Mesenchymal stem cell (in vitro differentiated cells and primary cell): Measurements from ENCODE around the gene CCDC116.

ENCODE experiments used
- DNase-seq: peaks from one replicate; pipeline ENCODE4 v3.0.0-alpha.2; 2013
- H2AFZ ChIP-seq: one replicate; pipeline ENCODE4 v1.6.1; 2013; ENCODE audit warnings: low read depth, mild to moderate bottlenecking, control low read depth, inconsistent platforms, low read length, moderate library complexity
- H2AK5ac ChIP-seq: 2 replicates; pipeline ENCODE4 v1.6.1; 2013; ENCODE audit warnings: low read length, moderate library complexity, mild to moderate bottlenecking, inconsistent platforms; ENCODE audit not compliant: severe bottlenecking
- H2BK120ac ChIP-seq: one replicate; pipeline ENCODE4 v1.6.1; 2013; ENCODE audit warnings: low read depth, mild to moderate bottlenecking, inconsistent platforms, low read length, moderate library complexity
- H2BK12ac ChIP-seq, 2 experiments: one replicate each; pipeline ENCODE4 v1.6.1; 2013; ENCODE audit warnings: inconsistent platforms in 2 of 2, low read length in 2 of 2, mild to moderate bottlenecking in 2 of 2, moderate library complexity in 2 of 2, control low read depth in 1 of 2
- H2BK15ac ChIP-seq: one replicate; pipeline ENCODE4 v1.6.1; 2013; ENCODE audit warnings: mild to moderate bottlenecking, low read depth, inconsistent platforms; ENCODE audit not compliant: poor library complexity, severe bottlenecking
- H2BK5ac ChIP-seq: 2 replicates; pipeline ENCODE4 v1.6.1; 2013; ENCODE audit warnings: low read depth, mild to moderate bottlenecking, low read length, control low read depth, inconsistent platforms; ENCODE audit not compliant: poor library complexity, severe bottlenecking
- H3K14ac ChIP-seq, 2 experiments: one replicate each; pipeline ENCODE4 v1.6.1; 2013; ENCODE audit warnings: inconsistent platforms in 2 of 2, low read length in 2 of 2, control low read depth in 1 of 2, mild to moderate bottlenecking in 1 of 2, moderate library complexity in 1 of 2
- H3K18ac ChIP-seq, 2 experiments: one replicate each; pipeline ENCODE4 v1.6.1; 2013; ENCODE audit warnings: inconsistent platforms in 2 of 2, low read length in 2 of 2, control low read depth in 1 of 2, low read depth in 1 of 2, mild to moderate bottlenecking in 1 of 2
- H3K23ac ChIP-seq, 2 experiments: one replicate each; pipeline ENCODE4 v1.6.1; 2013; ENCODE audit warnings: inconsistent platforms in 2 of 2, low read length in 2 of 2, mild to moderate bottlenecking in 2 of 2, moderate library complexity in 2 of 2, control low read depth in 1 of 2
- H3K27ac ChIP-seq: 2 replicates; pipeline ENCODE4 v1.5.1; 2013; ENCODE audit warnings: mild to moderate bottlenecking, moderate library complexity, low read length, control low read depth, inconsistent platforms; ENCODE audit not compliant: poor library complexity, severe bottlenecking
- H3K27me3 ChIP-seq, 2 experiments: 2 replicates each; pipeline versions ENCODE4 v1.6.1 to v1.7.0; 2013; ENCODE audit warnings: low read length in 2 of 2, mild to moderate bottlenecking in 2 of 2, moderate library complexity in 2 of 2, control low read depth in 1 of 2, inconsistent platforms in 1 of 2; ENCODE audit not compliant: control insufficient read depth in 1 of 2, insufficient read depth in 1 of 2
- H3K36me3 ChIP-seq, 2 experiments: 2 replicates each; pipeline versions ENCODE4 v1.6.1 to v1.7.0; 2013; ENCODE audit warnings: low read length in 2 of 2, control low read depth in 1 of 2, inconsistent platforms in 1 of 2, low read depth in 1 of 2, mild to moderate bottlenecking in 1 of 2; ENCODE audit not compliant: insufficient read depth in 2 of 2, control insufficient read depth in 1 of 2
- H3K4ac ChIP-seq, 2 experiments: one replicate each; pipeline ENCODE4 v1.6.1; 2013; ENCODE audit warnings: inconsistent platforms in 2 of 2, low read length in 2 of 2, mild to moderate bottlenecking in 2 of 2, moderate library complexity in 2 of 2, control low read depth in 1 of 2, low read depth in 1 of 2
- H3K4me1 ChIP-seq: 2 replicates; pipeline ENCODE4 v1.6.1; 2013; ENCODE audit warnings: low read depth, low read length, control low read depth; ENCODE audit not compliant: control insufficient read depth, insufficient read depth
- H3K4me2 ChIP-seq: 2 replicates; pipeline ENCODE4 v1.6.1; 2013; ENCODE audit warnings: low read length, mild to moderate bottlenecking, inconsistent platforms; ENCODE audit not compliant: poor library complexity, severe bottlenecking
- H3K4me3 ChIP-seq, 2 experiments: 2 replicates each; pipeline versions ENCODE4 v1.5.1 to v1.7.0; 2013; ENCODE audit warnings: low read length in 2 of 2, mild to moderate bottlenecking in 2 of 2, control low read depth in 1 of 2, low read depth in 1 of 2; ENCODE audit not compliant: insufficient read depth in 1 of 2
- H3K79me1 ChIP-seq: replicated peaks from 2 replicates; pipeline ENCODE4 v1.6.1; 2013; ENCODE audit warnings: mild to moderate bottlenecking, control low read depth, low read length, inconsistent platforms; ENCODE audit not compliant: poor library complexity, severe bottlenecking
- H3K9ac ChIP-seq: 2 replicates; pipeline ENCODE4 v1.7.0; 2013; ENCODE audit warnings: mild to moderate bottlenecking, low read length, moderate library complexity
- H3K9me3 ChIP-seq: 2 replicates; pipeline ENCODE4 v1.7.0; 2013; ENCODE audit warnings: mild to moderate bottlenecking, low read length; ENCODE audit not compliant: control insufficient read depth
- H4K8ac ChIP-seq: one replicate; pipeline ENCODE4 v1.6.1; 2013; ENCODE audit warnings: inconsistent platforms, mild to moderate bottlenecking, low read length, moderate library complexity
- H4K91ac ChIP-seq: one replicate; pipeline ENCODE4 v1.6.1; 2013; ENCODE audit warnings: mild to moderate bottlenecking, low read length, inconsistent platforms
- WGBS: methylation state at CpG from one replicate; pipeline ENCODE4 v1.1.7; 2013; ENCODE audit warnings: mixed read lengths; 5-methylcytosine and 5-hydroxymethylcytosine counted together

Gene CCDC116

GRCh38 chr22:21681566-21682370 is 49.2 kb downstream of the CCDC116 start:
- H3K9ac ChIP-seq, result no peak overlapping the region
- H4K91ac ChIP-seq, result no peak overlapping the region
- peaks cover 2% of the 10 kb centered on the region for H3K79me1 ChIP-seq
- 94% methylated on average over 24 of the region's 24 CpGs for WGBS
- H3K9me3 ChIP-seq, result no peaks in the 10 kb centered on the region
- H3K27ac ChIP-seq, result no peak overlapping the region
- no peak overlapping the region for H2AK5ac ChIP-seq
- no peak overlapping the region for H3K4ac ChIP-seq
- H2BK15ac ChIP-seq, result no peak overlapping the region
- H4K8ac ChIP-seq, result no peak overlapping the region
- no peak overlapping the region for H2AFZ ChIP-seq
- H3K14ac ChIP-seq, result no peak overlapping the region
- H2BK5ac ChIP-seq, result no peak overlapping the region
- H3K18ac ChIP-seq, result no peak overlapping the region
- H3K4me3 ChIP-seq, result no peak overlapping the region
- peaks cover 53 to 55% of the 10 kb centered on the region in 2 experiments for H3K36me3 ChIP-seq
- no peak for DNase-seq
- H3K4me1 ChIP-seq, result peaks cover 21% of the 10 kb centered on the region
- no peak overlapping the region for H3K4me2 ChIP-seq
- H3K23ac ChIP-seq, result no peak overlapping the region
- no peaks in the 10 kb centered on the region for H3K27me3 ChIP-seq
- no peak overlapping the region for H2BK12ac ChIP-seq
- no peak overlapping the region for H2BK120ac ChIP-seq

- H3K9me3 ChIP-seq, result no peaks in the 10 kb centered on the region
- 96% methylated on average over 20 of the region's 20 CpGs for WGBS
These were observed 50.0 kb downstream of the CCDC116 start for GRCh38 chr22:21682385-21683175.

GRCh38 chr22:21683401-21683811 is 50.8 kb downstream of the CCDC116 start:
- H3K36me3 ChIP-seq, result peaks cover 68 to 70% of the 10 kb centered on the region in 2 experiments
- no peak overlapping the region for H4K8ac ChIP-seq
- no peak overlapping the region for H3K27ac ChIP-seq
- 96% methylated on average over 7 of the region's 7 CpGs for WGBS
- peaks cover 15% of the 10 kb centered on the region for H3K4me1 ChIP-seq
- H3K27me3 ChIP-seq, result no peaks in the 10 kb centered on the region
- no peak overlapping the region for H2AK5ac ChIP-seq
- H3K4me3 ChIP-seq, result no peak overlapping the region
- H4K91ac ChIP-seq, result no peak overlapping the region
- no peak for DNase-seq
- H2BK120ac ChIP-seq, result no peak overlapping the region
- H2BK5ac ChIP-seq, result no peak overlapping the region
- H2BK15ac ChIP-seq, result no peak overlapping the region
- no peak overlapping the region for H3K14ac ChIP-seq
- H3K9me3 ChIP-seq, result no peaks in the 10 kb centered on the region
- H3K9ac ChIP-seq, result no peak overlapping the region
- H3K79me1 ChIP-seq, result no peaks in the 10 kb centered on the region
- H3K4me2 ChIP-seq, result no peak overlapping the region
- no peak overlapping the region for H2BK12ac ChIP-seq
- no peak overlapping the region for H3K23ac ChIP-seq
- H2AFZ ChIP-seq, result no peak overlapping the region
- no peak overlapping the region for H3K4ac ChIP-seq
- H3K18ac ChIP-seq, result no peak overlapping the region

More at GRCh38 chr22:21682385-21683175, 50.0 kb downstream of the CCDC116 start:
- H3K79me1 ChIP-seq, result peaks cover 2% of the 10 kb centered on the region
- H3K27ac ChIP-seq, result no peak overlapping the region
- H3K4me1 ChIP-seq, result peaks cover 19% of the 10 kb centered on the region
- no peak overlapping the region for H3K14ac ChIP-seq
- DNase-seq, result no peak
- peak overlapping the region; percentile 43 for H4K91ac ChIP-seq
- H3K4me2 ChIP-seq, result no peak overlapping the region
- H3K23ac ChIP-seq, result no peak overlapping the region
- H3K36me3 ChIP-seq, result peaks cover 60 to 62% of the 10 kb centered on the region in 2 experiments
- H2AFZ ChIP-seq, result no peak overlapping the region
- H2BK120ac ChIP-seq, result no peak overlapping the region
- no peak overlapping the region for H4K8ac ChIP-seq
- no peak overlapping the region for H3K4ac ChIP-seq
- H3K4me3 ChIP-seq, result no peak overlapping the region
- no peak overlapping the region for H3K9ac ChIP-seq
- no peak overlapping the region for H2BK12ac ChIP-seq
- no peak overlapping the region for H2BK15ac ChIP-seq
- no peak overlapping the region for H2AK5ac ChIP-seq
- no peak overlapping the region for H3K18ac ChIP-seq
- H2BK5ac ChIP-seq, result no peak overlapping the region
- H3K27me3 ChIP-seq, result no peaks in the 10 kb centered on the region

- Histone ChIP-seq H3K18ac (no peak overlapping the region), H3K4ac (no peak overlapping the region), H2BK120ac (no peak overlapping the region), H3K4me2 (no peak overlapping the region), H3K9ac (no peak overlapping the region), H2AFZ (no peak overlapping the region), H3K27me3 (no peaks in the 10 kb centered on the region), H3K23ac (no peak overlapping the region), H3K27ac (no peak overlapping the region), H2BK5ac (no peak overlapping the region), H2AK5ac (no peak overlapping the region), H4K8ac (no peak overlapping the region), H4K91ac (no peak overlapping the region), H3K79me1 (peaks cover under 1% of the 10 kb centered on the region), H2BK12ac (no peak overlapping the region), H3K14ac (no peak overlapping the region), H3K4me3 (no peak overlapping the region), H3K4me1 (peaks cover 15% of the 10 kb centered on the region), H3K9me3 (no peaks in the 10 kb centered on the region), H2BK15ac (no peak overlapping the region), H3K36me3 (peaks cover 70 to 81% of the 10 kb centered on the region in 2 experiments)
- no peak for DNase-seq
- 98% methylated on average over 18 of the region's 19 CpGs for WGBS
These were observed 52.1 kb downstream of the CCDC116 start for GRCh38 chr22:21684492-21685163.
